Tibial nerve (tissue), 4 donors: Measurements from ENCODE around the gene SEMA6A.

ENCODE experiments used
- EP300 ChIP-seq, 2 donors: sonication (generic); formaldehyde crosslinking; IDR thresholded peaks; one replicate each; pipeline ENCODE4 v1.6.1; 2017; ENCODE audit warnings: antibody characterized with exemption in 2 of 2, mild to moderate bottlenecking in 1 of 2
- POLR2A ChIP-seq, 2 donors: fragments of 450-650 bp; IDR thresholded peaks; one replicate each; pipeline ENCODE4 v1.6.1; 2017; ENCODE audit warnings: antibody characterized with exemption in 2 of 2, mild to moderate bottlenecking in 2 of 2, moderate library complexity in 2 of 2
- TF ChIP-seq, protein P1 (sequence below), 5 experiments: fragments of 200-600 bp in 3 of 5; fragments of 450-650 bp in 2 of 5; sonication (generic) in 3 of 5; IDR thresholded peaks; one replicate each; pipeline ENCODE4 v1.5.1; 2016 to 2019; ENCODE audit warnings: antibody characterized with exemption in 5 of 5, mild to moderate bottlenecking in 3 of 5, moderate library complexity in 2 of 5

DNA sequence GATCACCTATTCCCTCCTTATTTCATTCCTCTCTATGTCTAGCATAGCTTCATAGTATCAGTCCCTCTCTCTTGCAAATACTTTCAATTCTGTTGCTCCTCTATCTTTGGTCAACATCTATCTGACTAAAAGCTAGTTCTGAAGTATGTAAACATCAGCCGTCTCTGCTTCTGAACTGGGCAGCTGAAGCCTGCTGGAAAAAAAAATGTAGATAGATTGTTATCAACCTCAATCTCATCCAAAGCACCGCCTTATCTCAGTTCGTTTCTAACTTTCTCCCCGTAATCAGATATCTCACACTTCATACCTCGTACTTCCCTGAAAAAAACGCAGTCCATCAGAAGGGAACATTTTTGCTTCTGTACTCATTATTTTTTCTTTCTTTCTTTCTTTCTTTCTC is 4.5 kb upstream of the SEMA6A start:
- TF ChIP-seq POLR2A (IDR thresholded peaks at IDR 0.05) (no peak), EP300 (IDR thresholded peaks at IDR 0.05) (no peak)
- TF ChIP-seq, protein P1, sequence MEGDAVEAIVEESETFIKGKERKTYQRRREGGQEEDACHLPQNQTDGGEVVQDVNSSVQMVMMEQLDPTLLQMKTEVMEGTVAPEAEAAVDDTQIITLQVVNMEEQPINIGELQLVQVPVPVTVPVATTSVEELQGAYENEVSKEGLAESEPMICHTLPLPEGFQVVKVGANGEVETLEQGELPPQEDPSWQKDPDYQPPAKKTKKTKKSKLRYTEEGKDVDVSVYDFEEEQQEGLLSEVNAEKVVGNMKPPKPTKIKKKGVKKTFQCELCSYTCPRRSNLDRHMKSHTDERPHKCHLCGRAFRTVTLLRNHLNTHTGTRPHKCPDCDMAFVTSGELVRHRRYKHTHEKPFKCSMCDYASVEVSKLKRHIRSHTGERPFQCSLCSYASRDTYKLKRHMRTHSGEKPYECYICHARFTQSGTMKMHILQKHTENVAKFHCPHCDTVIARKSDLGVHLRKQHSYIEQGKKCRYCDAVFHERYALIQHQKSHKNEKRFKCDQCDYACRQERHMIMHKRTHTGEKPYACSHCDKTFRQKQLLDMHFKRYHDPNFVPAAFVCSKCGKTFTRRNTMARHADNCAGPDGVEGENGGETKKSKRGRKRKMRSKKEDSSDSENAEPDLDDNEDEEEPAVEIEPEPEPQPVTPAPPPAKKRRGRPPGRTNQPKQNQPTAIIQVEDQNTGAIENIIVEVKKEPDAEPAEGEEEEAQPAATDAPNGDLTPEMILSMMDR (IDR thresholded peaks at IDR 0.05): no peak
